Measurements from ENCODE around the gene LTBP1.

DNA sequence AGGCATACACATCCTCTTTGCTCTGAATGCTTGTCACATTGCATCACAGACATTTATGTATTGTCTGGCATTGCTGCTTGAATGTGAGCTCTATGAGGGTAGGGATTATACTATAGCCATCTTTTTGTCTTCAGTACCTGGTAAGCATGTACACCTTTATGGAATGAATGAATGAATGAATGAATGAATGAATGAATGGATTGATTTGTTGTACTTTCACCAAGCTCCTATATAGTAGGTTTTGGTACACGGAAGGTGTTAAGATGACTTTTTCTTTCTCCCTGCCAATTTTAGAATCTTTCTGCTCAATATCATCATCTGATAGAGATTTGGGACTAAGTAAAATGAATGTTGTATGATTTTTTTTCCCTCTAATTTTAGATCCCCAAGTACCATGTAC is 13.5 kb downstream of the LTBP1 start:
- TF ChIP-seq, protein P1, sequence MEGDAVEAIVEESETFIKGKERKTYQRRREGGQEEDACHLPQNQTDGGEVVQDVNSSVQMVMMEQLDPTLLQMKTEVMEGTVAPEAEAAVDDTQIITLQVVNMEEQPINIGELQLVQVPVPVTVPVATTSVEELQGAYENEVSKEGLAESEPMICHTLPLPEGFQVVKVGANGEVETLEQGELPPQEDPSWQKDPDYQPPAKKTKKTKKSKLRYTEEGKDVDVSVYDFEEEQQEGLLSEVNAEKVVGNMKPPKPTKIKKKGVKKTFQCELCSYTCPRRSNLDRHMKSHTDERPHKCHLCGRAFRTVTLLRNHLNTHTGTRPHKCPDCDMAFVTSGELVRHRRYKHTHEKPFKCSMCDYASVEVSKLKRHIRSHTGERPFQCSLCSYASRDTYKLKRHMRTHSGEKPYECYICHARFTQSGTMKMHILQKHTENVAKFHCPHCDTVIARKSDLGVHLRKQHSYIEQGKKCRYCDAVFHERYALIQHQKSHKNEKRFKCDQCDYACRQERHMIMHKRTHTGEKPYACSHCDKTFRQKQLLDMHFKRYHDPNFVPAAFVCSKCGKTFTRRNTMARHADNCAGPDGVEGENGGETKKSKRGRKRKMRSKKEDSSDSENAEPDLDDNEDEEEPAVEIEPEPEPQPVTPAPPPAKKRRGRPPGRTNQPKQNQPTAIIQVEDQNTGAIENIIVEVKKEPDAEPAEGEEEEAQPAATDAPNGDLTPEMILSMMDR (IDR thresholded peaks at IDR 0.05), result no peak
- TF ChIP-seq POLR2A (IDR thresholded peaks at IDR 0.05), result no peak

Measured in breast epithelium (tissue), 3 donors.